DMS79 (cell line): ENCODE results near the gene MYL6.
"Not testable (repeated sequence)": the region's sequence is repeated elsewhere in the genome, so short reads cannot be mapped to it uniquely, and the experiment has no call there.

Experiments used
- DNase-seq: peaks from one replicate; lab custom pipeline; 2025; lab: John Stamatoyannopoulos, UW

The MYL6 gene

DNA sequence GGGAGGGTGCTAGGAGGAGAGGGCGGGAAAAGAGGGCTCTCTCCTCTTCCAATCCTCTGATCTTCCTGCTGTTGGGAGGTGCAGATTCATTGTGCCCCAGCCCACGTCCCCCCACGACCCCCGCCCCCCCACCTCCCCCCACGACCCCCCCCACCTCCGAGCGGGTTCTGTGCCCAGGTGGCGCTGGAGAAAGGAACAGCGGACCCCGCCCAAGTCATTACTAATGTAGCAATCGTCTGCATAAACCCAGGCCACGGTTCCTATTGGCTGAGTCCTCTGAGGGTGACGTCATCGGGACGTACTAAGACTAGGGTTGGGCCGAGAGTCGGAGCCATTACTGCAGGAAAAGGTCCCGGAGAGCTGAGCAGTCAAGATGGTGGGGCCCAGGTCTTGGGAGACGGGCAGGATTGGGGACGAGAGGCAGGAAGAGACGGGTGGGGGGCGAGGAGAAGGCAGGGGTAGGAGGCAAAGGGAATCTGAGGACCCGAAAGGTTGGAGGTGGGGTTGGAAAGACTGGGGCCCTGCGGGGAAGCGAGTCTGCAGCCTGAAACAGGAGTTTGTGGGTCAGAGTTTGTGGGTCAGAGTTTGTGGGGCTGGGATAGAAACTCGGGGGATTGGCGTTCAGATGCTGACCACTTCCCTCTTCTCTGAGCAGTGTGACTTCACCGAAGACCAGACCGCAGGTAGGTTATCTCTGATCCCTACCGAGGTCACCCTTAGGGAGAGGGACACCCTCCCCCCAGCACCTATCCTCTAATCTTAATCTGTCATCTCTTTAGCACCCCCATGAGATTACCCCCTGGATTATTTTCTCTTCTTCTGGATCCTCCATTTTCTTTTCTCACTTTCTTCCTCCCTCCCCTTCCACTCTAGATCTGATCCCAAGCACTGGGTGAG lies at the start of gene MYL6:
MYL6 (plus strand) TSS at position 331 of the 897 bp plus-strand sequence; CDS start at position 374, 43 bp downstream.
- peak; percentile 90 for DNase-seq

DNA sequence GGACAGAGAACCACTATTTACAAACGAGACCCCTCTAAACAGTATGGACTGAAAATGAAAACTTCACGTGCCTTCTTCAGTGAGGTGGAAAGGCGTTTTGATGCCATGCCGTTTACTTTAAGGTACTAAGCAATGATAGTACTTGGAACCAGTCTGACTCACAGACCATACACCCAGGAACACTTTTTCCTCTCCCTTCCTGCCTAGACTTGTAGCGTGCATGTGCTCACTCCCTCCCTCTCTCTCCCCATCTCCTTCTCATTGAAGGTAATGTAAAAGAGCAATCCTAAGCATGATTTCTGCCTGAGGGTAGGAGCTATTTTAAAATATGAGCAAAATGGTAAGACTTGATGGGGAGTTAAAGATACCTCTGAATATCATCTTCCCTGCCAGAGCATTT lies 47.6 kb upstream of the MYL6 start:
- DNase-seq: no peak

DNA sequence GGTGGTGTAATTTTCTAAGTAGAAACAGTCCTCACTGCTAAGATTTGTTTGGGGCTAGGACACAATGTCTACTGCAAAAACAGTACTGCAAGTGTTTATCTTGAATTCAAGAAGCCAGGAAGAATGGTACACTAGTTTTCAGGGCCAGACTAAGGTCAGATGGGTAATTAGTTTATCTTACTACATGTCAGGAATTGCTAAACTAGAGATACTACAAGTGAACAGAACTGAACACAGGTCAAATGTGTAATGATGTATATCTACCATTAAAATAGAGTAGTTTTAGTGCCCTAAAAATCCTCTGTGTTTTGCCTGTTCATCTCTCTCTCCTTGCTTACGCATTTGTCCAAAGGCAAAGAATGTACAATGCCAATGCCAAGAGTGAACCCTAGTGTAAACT lies 44.1 kb upstream of the MYL6 start:
- DNase-seq: no peak

DNA sequence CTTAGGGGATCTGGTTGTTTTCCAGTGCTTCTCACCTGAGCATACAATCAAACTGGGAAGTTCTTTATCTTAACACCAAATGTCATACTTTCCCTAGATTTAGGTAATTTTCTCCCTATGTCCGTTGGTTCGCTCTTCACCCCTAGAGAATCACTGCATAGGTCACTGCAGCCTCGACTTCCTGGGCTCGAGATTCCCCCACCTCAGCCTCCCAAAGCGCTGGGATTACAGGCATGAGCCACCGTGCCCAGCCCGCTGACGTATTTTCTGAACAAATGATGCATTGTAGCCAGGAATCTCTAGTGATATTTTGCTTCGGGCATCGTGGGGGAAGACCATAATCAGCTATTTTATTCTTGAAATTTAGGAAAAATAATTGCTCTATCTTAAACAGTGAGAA lies 42.8 kb upstream of the MYL6 start:
- no peak for DNase-seq

DNA sequence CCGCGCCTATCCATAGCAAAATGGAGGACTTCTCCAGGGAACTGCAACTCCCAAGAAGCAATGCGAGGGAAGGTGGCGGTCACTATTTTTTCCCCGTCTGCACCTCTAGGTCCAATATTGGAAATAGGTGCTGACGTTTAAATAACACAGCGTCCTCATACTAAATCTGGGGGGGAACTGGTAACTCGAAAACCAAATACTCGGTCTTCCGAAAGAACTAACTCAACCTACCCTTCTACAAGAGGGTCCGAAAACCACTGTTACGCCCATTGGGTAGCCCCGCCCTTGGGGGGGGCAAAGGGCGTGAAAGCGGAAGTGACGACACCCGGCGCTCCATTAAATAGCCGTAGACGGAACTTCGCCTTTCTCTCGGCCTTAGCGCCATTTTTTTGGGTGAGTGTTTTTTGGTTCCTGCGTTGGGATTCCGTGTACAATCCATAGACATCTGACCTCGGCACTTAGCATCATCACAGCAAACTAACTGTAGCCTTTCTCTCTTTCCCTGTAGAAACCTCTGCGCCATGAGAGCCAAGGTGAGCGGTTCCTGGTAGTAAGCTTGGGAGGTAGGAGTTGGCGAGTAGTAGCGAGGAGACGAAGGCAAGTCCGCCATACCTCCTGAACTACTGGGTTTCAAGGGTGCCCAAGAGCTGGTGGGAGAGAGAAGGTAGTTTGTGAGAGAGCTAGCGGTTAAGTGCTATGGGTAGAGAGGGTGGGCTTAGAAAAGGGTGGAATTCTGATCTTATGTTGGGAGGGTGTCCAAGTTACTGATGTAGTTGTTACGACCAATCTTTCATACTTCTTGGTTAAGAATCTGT lies 41.7 kb upstream of the MYL6 start, which contains the start of gene RPL41:
RPL41 (plus strand) TSS at position 367 of the 815 bp plus-strand sequence.
- peak; percentile 69 for DNase-seq

DNA sequence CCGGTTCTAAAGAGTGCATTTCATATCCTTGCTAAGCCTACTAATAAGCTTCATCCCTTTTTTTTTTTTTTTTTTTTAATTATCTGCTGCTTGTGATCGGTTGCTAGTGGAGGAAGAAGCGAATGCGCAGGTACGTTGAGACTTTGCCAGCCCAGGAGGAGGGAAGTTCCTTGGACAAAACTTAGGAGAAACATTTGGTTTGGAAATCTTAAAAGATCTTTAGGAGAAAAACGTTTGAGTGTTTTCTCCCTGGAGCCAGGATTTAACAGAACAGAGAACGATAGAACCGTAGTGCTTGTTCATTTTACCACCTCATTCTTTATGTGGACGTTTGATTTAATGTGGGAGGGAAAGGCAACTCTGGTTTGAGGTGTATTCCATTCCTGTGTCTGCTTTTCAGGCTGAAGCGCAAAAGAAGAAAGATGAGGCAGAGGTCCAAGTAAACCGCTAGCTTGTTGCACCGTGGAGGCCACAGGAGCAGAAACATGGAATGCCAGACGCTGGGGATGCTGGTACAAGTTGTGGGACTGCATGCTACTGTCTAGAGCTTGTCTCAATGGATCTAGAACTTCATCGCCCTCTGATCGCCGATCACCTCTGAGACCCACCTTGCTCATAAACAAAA lies 41.0 kb upstream of the MYL6 start:
- DNase-seq: not testable (repeated sequence)

DNA sequence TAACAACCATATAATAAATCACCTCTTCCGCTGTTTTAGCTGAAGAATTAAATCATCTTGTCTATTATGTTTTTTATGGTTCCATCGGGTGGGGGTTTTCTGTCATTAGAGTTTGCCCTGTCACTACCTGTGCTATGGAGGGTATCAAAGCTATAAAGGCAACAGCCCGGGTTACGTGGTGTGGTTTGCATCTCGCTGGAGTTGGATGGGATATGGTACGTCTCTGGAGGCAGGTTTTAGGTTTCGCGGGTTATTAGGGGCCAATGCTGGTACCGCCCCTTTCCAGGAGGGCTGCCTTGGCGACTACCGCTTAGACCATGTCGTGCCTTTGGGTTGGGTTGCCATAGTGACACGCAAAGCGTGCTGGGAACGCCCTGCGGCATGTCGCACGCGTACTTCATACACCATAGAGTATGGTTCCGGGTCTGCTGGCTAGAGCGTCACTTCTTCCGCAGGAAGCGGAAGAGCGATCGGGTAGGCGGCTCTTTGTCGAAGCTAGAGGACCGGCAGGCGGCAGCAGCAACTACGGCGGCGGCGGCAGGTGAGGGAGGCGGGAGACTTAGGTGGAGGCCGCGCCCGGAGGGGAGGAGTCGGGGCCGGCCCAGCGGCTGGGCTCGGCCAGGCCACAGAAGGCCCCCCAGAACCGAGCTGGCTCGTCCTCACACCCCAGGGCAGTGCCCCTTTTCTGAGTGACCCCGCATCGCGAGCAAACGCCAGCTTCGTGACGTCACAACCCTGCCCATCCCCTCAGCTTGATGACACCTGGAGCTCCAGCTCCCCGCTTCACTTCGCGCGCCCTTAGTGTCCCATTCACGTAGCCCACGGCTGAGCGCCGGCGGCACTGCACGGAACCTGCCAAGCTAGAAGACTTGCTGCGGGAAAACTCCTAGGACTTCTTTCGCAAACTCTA lies 40.1 kb upstream of the MYL6 start, which contains the start of gene ZC3H10:
ZC3H10 (plus strand) TSS at position 489 of the 910 bp plus-strand sequence. CDS start 2,297 bp downstream, outside the sequence.
- DNase-seq: peak; percentile 93

DNA sequence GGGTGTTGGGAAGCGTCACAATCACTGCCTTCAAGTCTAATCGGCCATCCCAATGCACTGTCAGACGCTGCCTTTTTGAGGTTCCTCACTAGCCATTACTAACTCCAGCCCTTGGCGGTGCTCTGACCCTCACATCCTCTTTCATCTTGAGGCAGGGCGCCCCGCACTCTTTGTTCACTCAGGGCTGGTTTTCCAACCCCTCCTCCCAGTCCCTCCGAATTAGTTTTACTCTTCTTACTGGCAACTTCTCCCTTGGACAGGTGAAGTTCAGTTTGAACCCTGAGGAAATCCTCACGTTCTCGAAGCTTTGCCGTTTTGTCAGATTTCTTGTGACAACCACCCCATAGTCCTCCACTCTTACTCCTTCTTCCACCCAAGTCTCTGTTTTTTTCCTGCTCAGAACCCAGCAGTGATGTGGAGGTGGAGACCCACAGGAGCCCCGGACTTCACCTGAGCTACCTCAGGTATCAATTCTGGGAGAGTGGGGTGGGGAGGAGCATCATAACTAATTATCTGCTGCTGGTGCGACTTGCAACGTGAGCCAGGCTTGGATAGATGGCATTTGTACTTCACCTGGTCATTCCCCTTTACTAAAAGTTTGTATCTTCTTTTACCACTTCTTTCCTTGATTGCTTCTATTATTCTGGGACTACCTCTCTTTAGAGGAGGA lies 39.3 kb upstream of the MYL6 start:
- DNase-seq: no peak

DNA sequence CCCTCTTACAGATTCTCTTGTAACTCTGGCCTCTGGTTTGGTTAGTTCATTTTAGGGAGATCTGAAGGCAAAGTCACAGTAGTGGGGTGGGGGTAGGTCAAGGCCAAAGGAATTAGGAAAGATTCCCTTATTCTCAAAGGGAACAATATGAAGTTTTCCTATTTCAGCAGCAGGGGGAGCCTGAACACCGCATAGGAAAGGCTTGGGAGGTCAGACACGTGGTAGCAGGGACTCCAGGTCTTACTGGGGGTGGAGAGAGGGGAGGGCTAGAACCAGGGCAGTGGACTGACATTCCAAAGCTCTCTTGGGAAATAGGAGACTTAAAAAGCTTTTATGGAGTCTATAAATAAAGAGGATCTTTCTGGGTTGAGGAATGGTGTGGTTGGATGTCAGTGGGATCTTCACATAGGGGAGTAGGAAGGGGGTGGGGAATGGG lies 38.8 kb upstream of the MYL6 start:
- peak; percentile 38 for DNase-seq

DNA sequence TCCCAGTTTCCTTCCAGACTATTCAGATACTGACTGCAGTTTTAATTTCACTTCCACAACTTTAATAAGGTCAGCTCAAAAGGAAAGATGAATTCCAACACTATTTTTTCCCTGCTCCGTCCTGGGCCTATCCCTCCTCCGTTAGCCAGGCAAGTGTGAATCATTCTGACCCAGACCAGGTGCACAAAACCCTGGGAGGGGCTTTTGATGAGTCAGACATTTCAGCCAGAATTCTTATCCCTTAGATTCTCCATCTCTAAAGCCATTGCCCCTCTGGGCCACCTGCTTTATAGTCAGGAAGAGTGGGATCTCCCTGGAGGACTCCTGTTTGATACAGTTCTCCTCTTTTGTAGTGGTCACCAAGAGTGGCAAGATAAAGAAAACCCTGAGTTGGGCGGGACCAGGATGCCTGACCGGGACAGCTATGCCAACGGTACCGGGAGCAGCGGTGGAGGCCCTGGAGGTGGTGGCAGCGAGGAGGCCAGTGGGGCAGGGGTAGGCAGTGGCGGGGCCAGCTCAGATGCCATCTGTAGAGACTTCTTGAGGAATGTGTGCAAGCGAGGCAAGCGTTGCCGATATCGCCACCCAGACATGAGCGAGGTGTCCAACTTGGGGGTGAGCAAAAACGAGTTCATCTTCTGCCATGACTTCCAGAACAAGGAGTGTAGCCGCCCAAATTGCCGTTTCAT lies 37.9 kb upstream of the MYL6 start:
- DNase-seq: no peak

DNA sequence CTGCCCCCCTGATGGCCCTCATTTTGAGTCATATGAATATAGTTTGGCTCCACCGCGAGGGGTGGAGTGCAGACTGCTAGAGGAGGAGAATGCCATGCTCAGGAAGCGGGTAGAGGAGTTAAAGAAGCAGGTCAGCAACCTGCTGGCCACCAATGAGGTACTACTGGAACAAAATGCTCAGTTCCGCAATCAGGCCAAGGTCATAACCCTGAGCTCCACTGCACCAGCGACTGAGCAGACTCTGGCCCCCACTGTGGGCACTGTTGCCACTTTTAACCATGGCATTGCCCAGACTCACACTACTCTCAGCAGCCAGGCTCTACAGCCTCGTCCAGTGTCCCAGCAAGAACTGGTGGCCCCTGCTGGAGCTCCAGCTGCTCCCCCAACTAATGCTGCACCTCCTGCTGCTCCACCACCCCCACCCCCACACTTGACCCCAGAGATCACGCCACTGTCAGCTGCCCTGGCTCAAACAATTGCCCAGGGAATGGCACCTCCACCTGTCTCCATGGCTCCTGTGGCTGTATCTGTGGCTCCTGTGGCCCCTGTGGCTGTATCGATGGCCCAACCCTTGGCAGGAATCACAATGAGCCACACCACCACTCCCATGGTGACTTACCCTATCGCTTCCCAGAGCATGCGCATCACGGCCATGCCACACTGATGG lies 36.8 kb upstream of the MYL6 start:
- DNase-seq: no peak

DNA sequence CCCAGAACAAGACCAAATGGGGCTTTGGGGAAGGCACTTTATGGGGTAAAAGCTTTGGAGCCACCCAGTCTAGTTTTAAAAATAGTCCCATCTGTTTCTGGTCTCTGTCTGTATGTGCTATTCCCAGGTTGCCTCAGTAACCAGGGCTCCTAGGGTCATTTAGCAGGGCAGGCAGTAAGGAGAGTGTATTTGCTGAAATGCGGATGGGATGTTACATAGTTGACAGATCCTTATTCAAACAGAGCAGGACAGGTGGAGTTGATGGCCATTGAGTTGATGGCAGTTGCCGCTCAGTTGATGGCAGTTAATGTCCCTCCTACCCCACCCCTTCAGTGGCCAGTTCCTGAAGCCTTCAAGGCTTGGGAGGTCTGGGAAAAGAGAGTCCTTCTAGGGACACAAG lies 35.5 kb upstream of the MYL6 start:
- no peak for DNase-seq

DNA sequence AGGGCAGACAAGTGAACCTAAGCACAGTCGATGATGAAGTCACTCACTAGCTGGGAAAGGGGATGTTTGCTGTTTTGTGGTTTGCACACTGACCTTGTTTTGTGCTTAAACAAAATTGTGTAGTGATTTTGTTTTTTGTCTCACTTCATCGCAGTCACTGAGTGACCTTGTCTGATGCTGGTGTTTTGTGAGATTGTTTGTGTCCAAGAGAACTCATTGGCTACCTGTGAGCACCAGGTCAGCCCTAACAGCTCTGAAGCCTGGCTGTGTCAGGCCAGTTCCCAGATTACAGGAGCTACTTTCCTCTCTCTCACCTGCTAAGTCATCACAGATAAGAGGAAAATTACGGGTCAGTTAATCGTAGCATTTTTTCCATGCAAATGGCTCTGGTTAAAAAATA lies 34.0 kb upstream of the MYL6 start:
- no peak for DNase-seq

DNA sequence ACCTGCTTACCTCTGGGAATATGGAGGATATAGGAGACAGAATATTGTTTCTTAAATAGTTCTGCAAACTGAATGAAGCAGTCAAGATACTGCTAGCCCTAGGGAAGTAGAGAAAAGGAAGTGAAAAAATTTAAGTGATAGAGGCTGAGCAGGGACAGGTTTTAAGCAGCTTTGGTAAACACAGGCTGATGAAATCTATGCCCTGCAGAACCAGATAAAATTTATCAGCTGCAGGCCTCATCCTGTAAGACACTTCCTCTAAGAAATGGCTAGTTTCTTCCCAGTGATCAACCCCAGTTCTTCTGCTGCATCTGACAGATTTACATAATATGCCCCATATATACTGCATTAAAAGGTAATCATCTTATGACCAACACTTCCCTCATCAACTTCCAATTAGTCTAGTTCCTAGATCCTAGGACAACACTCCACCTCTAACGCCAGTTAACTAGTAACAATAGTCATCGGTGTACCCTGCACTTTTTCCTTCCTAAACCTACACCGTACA lies 31.4 kb upstream of the MYL6 start:
- DNase-seq: no peak

DNA sequence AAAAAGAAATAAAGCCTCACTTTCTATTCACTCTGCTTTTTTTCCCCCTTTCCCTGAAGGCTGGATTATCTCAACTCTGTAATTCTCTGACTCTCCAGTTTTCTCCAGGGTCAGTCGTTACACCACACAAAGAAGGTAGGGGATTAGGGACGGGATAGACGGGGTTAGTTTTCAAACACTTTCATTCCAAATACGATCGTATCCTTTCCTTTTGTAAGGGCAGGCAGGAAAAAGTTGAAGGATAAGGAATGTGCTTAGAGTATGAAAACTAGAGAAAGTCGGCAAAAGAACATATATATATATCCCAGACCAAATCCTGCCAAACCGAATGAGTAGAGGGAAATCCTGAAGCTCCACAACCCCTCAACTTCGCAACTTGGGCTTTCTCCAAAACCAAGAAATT lies 30.7 kb upstream of the MYL6 start:
- no peak for DNase-seq

DNA sequence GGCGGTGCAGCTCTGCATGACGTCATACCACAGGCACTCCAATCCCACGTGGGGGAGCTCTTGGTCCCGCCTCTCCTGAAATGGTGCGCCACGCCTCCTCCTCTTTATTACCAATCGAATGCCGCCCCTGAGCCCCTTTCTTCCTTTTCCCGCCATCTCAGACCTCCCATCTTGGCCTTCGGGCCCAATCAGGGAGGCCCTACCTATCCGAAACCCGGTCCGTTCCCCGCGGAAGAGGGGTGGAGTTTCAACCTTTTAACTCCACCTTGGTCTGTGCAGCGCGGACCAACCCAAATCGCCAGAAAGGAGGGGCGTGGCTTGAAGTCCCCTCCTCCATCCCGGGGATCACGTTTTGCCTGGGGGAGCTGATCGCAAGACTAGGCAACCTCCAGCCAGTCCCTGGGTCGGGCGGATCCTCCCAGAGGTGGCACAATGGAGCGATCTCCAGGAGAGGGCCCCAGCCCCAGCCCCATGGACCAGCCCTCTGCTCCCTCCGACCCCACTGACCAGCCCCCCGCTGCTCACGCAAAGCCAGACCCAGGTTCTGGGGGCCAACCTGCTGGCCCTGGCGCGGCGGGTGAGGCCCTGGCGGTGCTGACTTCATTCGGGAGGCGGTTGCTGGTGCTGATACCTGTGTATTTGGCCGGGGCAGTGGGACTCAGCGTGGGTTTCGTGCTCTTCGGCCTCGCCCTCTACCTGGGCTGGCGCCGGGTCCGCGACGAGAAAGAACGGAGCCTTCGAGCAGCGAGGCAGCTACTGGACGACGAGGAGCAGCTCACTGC lies 30.1 kb upstream of the MYL6 start, which contains the start of gene ESYT1:
ESYT1 (plus strand) TSS at position 380 of the 782 bp plus-strand sequence; CDS start at position 433, 53 bp downstream.
- DNase-seq: peak; percentile 96

DNA sequence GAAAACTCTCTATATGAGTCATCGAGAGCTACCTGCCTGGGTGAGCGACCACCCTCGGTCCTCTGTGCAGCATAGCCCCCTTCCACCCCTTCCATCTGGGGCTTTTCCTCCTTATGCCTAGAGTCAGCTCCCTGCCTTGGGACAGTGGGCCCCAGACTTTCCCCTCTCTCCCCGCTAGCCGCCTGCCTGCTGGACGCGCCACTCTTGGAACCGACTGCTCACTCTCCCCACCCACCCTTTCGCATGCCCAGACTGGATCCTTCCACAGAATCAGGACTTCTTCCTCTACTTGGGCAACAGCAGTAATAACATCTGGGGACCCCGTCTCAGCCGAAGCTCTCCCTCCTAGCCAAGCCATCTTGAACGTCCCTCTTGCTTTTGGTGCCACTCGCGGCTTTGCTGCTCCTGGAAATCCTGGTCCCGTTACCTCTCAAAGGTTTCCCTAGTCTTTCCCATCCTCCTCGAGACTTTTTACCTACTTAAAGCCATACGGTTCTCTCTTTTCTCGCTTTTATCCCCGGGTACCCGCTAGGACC lies 29.4 kb upstream of the MYL6 start:
- DNase-seq: no peak
